MV-4-11 (cell line): ENCODE data around the gene TMOD4.

ENCODE experiments used
- DNase-seq: peaks from one replicate; lab custom pipeline; 2025; lab: John Stamatoyannopoulos, UW

Gene TMOD4

DNA sequence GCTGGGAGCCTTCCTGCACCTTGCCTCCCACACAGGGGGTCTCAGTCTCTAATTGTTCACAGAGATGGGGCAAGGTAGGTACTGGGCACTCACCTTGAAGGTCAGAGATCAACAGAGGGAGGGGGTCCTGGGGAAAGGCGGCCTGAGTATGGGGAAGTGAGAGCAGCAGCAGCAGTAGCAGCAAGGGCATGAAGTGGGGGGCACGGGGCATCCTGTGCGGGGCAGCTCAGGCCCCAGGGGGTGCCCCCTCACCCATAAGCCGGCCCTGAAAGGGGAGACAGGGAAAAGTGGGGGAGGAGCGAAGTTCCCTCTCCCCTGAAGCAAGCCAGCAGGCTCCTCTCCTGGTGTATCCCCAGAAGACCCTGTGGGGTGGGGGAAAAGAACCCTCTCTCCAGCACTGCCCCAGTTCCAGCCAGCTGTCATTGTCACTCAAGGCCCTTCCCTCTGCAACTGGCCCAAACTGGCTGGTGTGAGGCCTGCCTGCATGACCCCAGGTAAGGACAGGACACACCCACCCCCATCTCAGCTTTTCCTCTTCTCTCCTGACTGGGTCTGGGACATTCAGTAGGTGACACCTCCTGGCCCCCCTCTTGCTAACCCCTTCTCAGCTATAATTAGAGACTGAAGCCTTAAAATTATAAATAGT lies 33.2 kb downstream of the TMOD4 start:
- no peak for DNase-seq

DNA sequence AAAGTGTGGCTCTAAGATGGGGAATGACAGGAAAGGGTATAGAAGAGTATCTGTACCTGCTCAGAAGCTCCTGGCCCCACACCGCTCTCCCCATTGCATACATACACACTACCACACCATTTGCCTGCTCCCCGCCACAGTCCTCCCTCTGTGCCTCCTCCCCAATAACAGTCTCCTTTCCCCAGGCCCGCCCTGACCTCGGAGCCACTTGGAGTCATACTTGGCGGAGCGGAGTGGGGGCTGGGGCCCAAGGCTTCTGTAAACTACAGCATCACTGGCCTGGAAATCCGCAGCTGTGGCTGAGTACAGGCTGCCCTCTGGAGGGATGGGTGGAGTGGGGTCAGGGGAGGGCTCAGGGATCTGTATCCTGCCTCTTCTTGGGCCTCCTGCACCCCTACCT lies 38.0 kb downstream of the TMOD4 start:
- DNase-seq = no peak

DNA sequence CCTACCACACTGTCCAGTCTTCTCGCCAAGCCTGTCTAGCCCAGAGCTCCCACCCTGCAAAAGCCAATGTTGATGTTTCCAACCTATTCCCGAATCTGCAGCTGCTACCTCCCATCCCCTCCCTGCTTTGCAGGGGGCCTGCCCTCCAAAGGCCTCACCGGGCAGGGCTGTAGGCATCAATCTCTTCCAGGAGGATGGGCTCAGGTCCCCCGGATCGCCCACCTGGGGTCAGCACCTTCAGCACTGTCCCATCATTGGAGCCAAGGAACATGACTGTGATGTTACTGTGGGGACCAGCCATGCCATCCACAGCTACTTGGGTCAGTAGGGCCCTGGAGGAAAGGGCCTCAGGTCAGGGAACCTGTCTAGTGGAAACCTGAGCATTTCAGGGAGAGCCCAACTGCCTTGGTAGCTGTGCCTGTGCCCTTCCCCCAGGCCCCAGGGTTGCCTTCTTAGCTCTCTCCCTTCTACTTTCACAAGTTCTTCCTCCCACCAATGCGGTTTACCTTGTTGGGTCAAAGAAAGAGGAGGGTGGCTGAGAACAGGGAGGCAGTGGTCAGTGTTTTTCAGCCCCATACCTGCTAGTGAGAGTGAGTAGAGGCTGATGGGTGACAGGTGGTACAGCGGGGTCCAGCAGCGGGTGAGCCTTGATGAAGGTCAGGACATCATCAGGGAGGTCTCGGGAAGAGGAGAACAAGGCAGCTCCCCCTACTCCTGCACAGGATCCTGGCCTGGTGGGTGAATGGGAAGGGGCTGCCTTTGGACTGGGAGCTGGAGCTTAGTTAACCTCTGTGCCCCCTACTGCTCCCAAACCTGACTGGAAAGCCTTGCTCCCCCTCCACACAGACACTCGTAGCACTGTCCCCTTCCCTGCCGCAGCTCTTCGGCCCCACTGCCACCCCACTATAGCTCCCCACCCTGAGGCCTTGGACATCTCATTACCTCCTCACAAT lies 40.1 kb downstream of the TMOD4 start:
- no peak for DNase-seq

DNA sequence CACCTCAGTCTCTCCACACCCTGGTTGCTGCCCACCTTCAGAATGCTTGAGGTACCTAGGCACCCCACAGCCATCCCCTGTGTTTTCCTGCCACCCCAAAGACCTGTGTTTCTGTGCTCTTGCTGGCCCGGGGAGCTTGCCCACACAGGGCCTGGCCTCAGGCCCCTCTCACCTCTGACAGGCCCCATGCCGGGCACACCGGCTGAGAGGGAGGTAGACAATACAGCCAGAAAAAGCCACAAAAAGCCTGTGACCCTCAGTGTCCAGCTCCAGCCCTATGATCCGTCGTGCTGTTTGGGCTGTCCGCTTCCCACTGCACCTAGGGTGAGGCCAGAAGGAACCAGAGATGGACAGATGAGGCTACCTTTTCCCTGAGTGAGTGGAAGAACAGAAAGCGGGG lies 40.8 kb downstream of the TMOD4 start:
- DNase-seq = no peak

DNA sequence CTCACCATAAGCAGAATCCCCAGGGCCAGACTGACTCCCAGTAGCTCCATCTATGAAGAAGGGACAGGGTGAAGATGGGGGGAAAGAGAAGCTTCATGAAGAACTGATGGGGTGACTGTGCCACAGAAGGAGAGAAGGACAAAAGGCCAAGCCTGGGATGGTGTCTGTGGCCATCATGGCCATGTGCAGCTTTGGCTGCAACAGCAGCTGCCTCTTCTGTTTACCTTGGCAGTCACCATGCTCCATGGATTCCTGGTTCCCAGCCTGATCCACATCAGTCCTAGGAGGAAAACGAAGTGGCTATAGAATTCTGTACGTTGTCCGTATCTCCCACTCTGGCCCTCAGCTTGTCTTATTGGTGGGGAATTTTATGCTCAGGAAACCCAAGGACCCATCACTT lies 41.4 kb downstream of the TMOD4 start:
- no peak for DNase-seq

DNA sequence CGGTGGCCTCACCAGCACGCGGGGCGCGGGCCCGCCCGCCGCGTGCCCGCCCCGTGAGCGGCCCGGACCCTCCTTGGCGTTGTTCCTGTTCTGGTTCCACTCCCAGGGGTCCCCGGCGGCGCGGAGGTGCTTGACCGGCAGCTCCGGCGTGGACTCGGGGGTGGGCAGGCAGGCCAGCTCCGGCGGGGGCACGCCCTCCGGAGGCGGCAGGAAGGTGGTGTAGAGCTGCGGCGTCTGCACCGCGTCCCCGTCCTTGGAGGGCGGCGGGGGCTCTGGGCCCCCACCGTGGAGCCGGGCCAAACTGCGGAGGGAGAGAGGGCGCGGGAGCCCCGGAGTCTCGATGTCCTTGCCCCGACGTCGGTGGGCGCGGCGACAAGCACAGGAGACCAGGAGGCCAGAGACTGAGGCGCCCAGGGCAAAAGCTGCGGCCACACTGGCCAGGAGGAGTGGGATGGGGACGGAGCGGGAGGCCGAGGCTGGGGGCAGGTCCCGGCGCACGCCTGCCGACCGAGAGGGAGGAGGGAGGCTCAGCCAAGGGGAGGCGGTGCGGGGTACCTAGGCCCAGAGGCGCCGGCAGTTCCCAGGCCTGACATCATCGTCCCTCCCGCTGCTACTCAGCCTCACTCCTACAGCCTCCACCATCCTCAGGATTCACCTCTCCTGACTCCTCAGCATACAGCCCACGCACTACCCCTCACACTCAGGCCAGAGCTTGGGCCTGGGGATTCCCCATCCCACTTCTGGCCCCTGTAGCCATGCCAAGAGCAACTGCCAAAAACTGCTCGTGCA lies 42.6 kb downstream of the TMOD4 start:
- DNase-seq = no peak

DNA sequence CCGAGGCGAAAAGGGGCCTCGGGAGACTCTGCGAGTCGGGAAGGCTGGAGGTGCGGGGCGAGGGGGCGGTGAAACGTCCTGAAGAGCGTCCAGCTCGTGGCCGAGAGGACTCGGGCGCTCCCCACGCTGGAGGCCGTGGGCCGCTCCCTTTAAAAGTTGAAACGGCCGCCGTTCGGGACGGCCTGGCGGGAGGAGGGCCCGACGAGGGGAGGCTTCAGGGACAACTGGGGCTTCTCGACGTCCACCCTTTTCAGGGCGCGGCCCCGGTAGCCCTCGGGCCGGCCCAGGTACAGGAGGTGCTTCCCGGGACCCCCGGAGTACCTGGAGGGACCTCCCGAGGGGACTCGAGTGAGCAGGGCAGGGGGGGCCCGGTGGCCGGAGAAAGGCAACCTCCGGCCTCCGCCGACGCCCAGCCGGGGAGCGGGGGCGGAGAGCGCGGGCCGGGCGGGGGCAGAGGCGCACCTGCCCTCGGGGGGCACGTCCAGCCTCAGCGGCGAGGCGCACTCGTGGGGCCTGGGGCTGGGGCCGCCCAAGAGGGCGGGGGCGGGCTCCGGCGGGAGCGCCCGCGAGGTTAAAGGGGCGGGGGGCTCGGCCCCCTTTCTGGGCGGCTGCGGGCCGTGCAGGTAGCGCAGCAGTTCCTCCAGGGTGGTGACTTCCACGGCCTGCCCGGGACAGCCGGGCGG lies 43.3 kb downstream of the TMOD4 start:
- DNase-seq = no peak

DNA sequence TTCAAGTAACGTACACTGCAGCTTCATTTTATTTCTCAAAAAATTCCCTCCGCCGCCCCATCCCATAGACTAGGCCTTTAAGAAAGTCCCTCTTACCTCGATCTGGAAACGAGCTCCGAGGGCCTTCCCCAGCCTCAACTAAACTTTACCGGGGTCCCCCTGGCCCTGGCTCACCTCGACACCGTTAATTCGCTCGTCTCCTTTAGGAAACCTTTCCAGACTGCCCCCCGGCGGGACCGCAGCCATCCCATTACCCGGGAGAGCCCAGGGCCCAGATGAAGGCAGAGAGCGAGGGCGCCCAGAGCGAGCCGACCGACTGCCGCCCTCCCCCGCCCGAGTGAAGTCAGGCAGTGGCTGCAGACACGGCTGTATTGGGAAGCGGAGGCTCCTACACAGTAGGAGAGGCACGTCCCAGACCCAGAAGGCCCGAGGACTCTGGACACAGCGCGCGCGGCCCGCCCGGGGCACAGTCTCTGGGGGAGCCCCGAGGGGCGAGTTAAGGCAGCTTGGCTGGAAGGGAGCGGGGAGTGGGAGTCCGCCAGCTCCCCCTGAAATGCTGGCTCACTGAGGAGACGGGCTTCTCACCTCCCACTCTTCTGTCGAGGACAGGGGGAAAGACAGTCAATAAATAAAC lies 44.0 kb downstream of the TMOD4 start:
- no peak for DNase-seq

DNA sequence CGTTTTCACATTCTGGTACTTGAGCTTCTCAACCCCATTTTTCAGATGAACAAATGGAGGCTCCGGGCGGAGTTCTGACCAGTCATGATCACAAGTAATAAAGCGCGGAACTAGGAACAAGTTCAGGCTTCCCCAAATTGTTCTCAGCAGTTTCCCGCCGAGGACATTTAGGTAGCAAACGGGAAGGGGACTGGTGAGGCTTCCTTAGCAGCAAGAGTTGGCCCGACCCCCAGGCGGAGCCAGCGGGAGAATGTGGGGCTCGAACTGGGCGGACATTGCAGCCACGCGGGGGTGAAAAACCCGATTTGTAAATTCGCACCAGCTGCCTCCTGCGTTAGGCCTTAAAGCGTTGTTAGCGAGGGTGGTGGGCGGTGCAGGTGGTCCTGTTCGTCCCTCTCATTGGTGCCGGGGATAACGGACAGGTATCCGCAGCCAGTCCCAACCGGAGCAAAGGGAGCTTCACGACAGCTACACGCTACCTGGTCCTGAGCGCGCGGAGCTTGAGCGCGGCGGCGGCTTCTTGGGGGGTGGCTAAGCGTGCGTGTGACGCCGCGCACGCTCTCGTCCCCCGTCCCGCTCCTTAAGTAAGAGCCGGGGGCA lies 44.7 kb downstream of the TMOD4 start:
- no peak for DNase-seq

DNA sequence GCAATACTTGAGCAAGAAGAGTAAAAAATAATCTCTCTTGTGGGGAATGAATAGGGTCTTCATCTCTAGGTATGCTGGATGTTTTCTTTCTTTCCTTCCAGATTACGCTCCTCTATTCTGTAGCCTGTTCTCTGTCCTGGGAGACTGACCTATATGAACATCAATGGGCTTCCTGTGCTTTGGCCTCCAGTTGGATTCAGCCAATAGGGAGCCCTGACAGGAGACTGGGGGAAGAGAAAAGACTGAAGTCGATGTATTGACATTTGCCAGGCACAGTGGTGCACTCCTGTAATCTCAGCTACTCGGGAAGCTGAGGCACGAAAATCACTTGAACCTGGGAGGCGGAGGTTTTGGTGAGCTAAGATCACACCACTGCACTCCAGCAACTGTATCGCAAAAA lies 47.0 kb downstream of the TMOD4 start:
- DNase-seq = no peak

DNA sequence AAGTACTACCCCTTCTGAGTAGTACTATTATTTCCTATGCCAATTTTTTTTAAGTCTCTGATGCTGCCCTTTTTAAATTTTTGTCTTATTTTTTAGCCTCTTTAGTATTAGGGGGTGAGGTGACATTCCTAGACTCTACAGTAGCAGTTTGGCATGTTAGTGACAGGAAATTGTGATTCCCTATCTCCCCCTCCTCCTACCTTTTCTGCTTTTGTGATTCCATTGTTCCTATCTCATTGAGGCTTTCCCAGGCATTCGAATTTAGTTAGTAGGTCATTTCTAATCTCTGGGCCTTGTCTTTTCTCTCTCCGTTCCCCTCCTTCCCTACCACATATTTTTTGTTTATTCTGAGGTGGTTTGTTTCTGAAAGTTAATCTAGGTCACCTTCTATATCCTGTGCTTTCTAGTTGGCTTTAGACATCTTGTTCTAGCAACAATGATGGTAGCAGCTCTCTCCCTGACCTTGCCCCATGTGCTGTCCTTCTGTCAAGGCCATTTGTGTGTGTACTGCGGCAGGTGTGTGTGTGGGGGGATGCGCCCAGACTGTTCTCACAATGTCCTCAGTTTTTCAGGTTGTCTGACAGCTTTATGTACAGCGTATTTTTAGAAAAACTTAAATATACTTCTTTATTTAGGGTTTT lies 50.9 kb downstream of the TMOD4 start:
- DNase-seq = no peak
